Activated T-cell treated with anti-CD3 and anti-CD28 coated beads, Interleukin-2, amount 50 U/mL, for 72 hours (primary cell): ENCODE measurements around the gene TMSB4X. TPM values are rescaled to one million over a fixed set of nuclear protein-coding genes. Genes with fewer than 3 reads are reported as not detected.

Experiments
- ATAC-seq, 2 donors: fragments of 150-1000 bp; cut with Tn5 transposase; replicated peaks in 1 of 2; 2 replicates each; pipeline ENCODE4 v1.10.0; 2021; ENCODE audit warnings: moderate library complexity in 2 of 2, mild to moderate bottlenecking in 1 of 2
- DNase-seq, 2 donors: peaks; one replicate each; pipeline ENCODE4 v3.0.0; 2021 to 2022; ENCODE audit warnings: mixed read lengths in 1 of 2
- H3K27ac Mint-ChIP-seq: one replicate; pipeline ENCODE4 v1.8.0; 2022; ENCODE audit warnings: mild to moderate bottlenecking, moderate library complexity, mixed read lengths
- H3K27me3 Mint-ChIP-seq: one replicate; pipeline ENCODE4 v1.8.0; 2022; ENCODE audit warnings: low read depth, mixed read lengths
- H3K36me3 Mint-ChIP-seq, 2 donors: one replicate each; pipeline ENCODE4 v1.8.0; 2022; ENCODE audit warnings: mixed read lengths in 2 of 2, mild to moderate bottlenecking in 1 of 2; ENCODE audit not compliant: insufficient read depth in 2 of 2
- H3K4me1 Mint-ChIP-seq: one replicate; pipeline ENCODE4 v1.8.0; 2022; ENCODE audit warnings: low read depth, mixed read lengths
- H3K4me3 Mint-ChIP-seq, 2 donors: one replicate each; pipeline ENCODE4 v1.8.0; 2022; ENCODE audit warnings: mild to moderate bottlenecking in 2 of 2, mixed read lengths in 2 of 2, moderate library complexity in 2 of 2
- H3K9me3 Mint-ChIP-seq, 2 donors: one replicate each; pipeline ENCODE4 v1.8.0; 2022; ENCODE audit warnings: mixed read lengths in 2 of 2
- total RNA-seq, 2 donors: library from RNA; stranded (reverse); gene quantifications; one replicate each; pipeline ENCODE4 v1.2.3, GENCODE V29; 2022

The TMSB4X gene
- total RNA-seq, 2 donors from 2014 or later: 4,011 to 4,477 TPM

- Mint-ChIP-seq H3K4me3 (peak overlapping the region; percentile 44 to 81), H3K27ac (peak overlapping the region; percentile 84)
- ATAC-seq: peak; percentile 83 to 91
These were observed 9.9 kb downstream of the TMSB4X start for GRCh38 chrX:12984603-12985319.

GRCh38 chrX:12985331-12985730 lies 10.4 kb downstream of the TMSB4X start:
- peak; percentile 25 to 27 for ATAC-seq
- no peaks in the 10 kb centered on the region for H3K9me3 Mint-ChIP-seq
- H3K4me1 Mint-ChIP-seq: peaks cover 83% of the 10 kb centered on the region
- peaks cover 21% of the 10 kb centered on the region for H3K27me3 Mint-ChIP-seq
- no peak for DNase-seq
- peak overlapping the region; percentile 44 to 81 for H3K4me3 Mint-ChIP-seq
- H3K36me3 Mint-ChIP-seq: peaks cover 2 to 4% of the 10 kb centered on the region in 2 donors
- peak overlapping the region; percentile 84 for H3K27ac Mint-ChIP-seq

More at GRCh38 chrX:12984603-12985319, 9.9 kb downstream of the TMSB4X start:
- peak; percentile 63 to 68 for DNase-seq
- Mint-ChIP-seq H3K9me3 (no peaks in the 10 kb centered on the region), H3K27me3 (peaks cover 21% of the 10 kb centered on the region), H3K4me1 (peaks cover 84% of the 10 kb centered on the region), H3K36me3 (peaks cover 2 to 4% of the 10 kb centered on the region in 2 donors)

- Mint-ChIP-seq H3K36me3 (peaks cover 2 to 4% of the 10 kb centered on the region in 2 donors), H3K4me1 (peaks cover 86% of the 10 kb centered on the region), H3K27me3 (peaks cover 27% of the 10 kb centered on the region), H3K27ac (peak overlapping the region; percentile 88), H3K9me3 (no peaks in the 10 kb centered on the region), H3K4me3 (peak overlapping the region; percentile 11 to 77)
- DNase-seq (no peak), ATAC-seq (peak in 1 of 2 donors; percentile 8)
These were observed 11.4 kb downstream of the TMSB4X start for GRCh38 chrX:12986164-12986779.

GRCh38 chrX:12986886-12987285 lies 12.0 kb downstream of the TMSB4X start:
- DNase-seq (no peak), ATAC-seq (no peak)
- peaks cover 27% of the 10 kb centered on the region for H3K27me3 Mint-ChIP-seq
- H3K4me3 Mint-ChIP-seq: peak overlapping the region; percentile 11 to 77
- H3K27ac Mint-ChIP-seq: peak overlapping the region; percentile 88
- H3K9me3 Mint-ChIP-seq: no peaks in the 10 kb centered on the region
- peaks cover 85% of the 10 kb centered on the region for H3K4me1 Mint-ChIP-seq
- H3K36me3 Mint-ChIP-seq: peaks cover 2 to 4% of the 10 kb centered on the region in 2 donors

- peaks cover 27% of the 10 kb centered on the region for H3K27me3 Mint-ChIP-seq
- DNase-seq: no peak
- H3K27ac Mint-ChIP-seq: peak overlapping the region; percentile 40
- ATAC-seq: no peak
- no peaks in the 10 kb centered on the region for H3K9me3 Mint-ChIP-seq
- H3K4me1 Mint-ChIP-seq: peaks cover 85% of the 10 kb centered on the region
- peak overlapping the region; percentile 11 to 77 for H3K4me3 Mint-ChIP-seq
- H3K36me3 Mint-ChIP-seq: peaks cover 2 to 4% of the 10 kb centered on the region in 2 donors
These were observed 12.4 kb downstream of the TMSB4X start for GRCh38 chrX:12987340-12987739.

GRCh38 chrX:12987900-12988594 lies 13.1 kb downstream of the TMSB4X start:
- Mint-ChIP-seq H3K36me3 (peaks cover 2 to 4% of the 10 kb centered on the region in 2 donors), H3K27ac (no peak overlapping the region), H3K27me3 (peaks cover 26% of the 10 kb centered on the region), H3K4me1 (peaks cover 80% of the 10 kb centered on the region), H3K9me3 (no peaks in the 10 kb centered on the region), H3K4me3 (peak overlapping the region; percentile 11 to 25)
- ATAC-seq: no peak
- no peak for DNase-seq

- Mint-ChIP-seq H3K27me3 (peaks cover 20% of the 10 kb centered on the region), H3K9me3 (no peaks in the 10 kb centered on the region), H3K27ac (no peak overlapping the region), H3K36me3 (peaks cover 2 to 4% of the 10 kb centered on the region in 2 donors), H3K4me1 (peaks cover 75% of the 10 kb centered on the region), H3K4me3 (no peak overlapping the region)
- ATAC-seq: no peak
- DNase-seq: no peak
These were observed 13.9 kb downstream of the TMSB4X start for GRCh38 chrX:12988797-12989196.

GRCh38 chrX:12989461-12989860 lies 14.6 kb downstream of the TMSB4X start:
- H3K4me1 Mint-ChIP-seq: peaks cover 74% of the 10 kb centered on the region
- H3K27ac Mint-ChIP-seq: no peak overlapping the region
- DNase-seq (no peak), ATAC-seq (no peak)
- H3K4me3 Mint-ChIP-seq: no peak overlapping the region
- H3K27me3 Mint-ChIP-seq: peaks cover 25% of the 10 kb centered on the region
- no peaks in the 10 kb centered on the region for H3K9me3 Mint-ChIP-seq
- H3K36me3 Mint-ChIP-seq: peaks cover 2 to 4% of the 10 kb centered on the region in 2 donors

- ATAC-seq: no peak
- peaks cover 61% of the 10 kb centered on the region for H3K4me1 Mint-ChIP-seq
- peaks cover 20% of the 10 kb centered on the region for H3K27me3 Mint-ChIP-seq
- H3K4me3 Mint-ChIP-seq: peak overlapping the region in 1 of 2 donors; percentile 39
- DNase-seq: no peak
- no peak overlapping the region for H3K27ac Mint-ChIP-seq
- H3K36me3 Mint-ChIP-seq: no peaks in the 10 kb centered on the region
- H3K9me3 Mint-ChIP-seq: no peaks in the 10 kb centered on the region
These were observed 16.7 kb downstream of the TMSB4X start for GRCh38 chrX:12991575-12991974.

GRCh38 chrX:12992544-12993118 lies 17.7 kb downstream of the TMSB4X start:
- Mint-ChIP-seq H3K27me3 (peaks cover 14% of the 10 kb centered on the region), H3K4me1 (peaks cover 61% of the 10 kb centered on the region), H3K4me3 (no peak overlapping the region), H3K27ac (no peak overlapping the region), H3K36me3 (no peaks in the 10 kb centered on the region), H3K9me3 (no peaks in the 10 kb centered on the region)
- no peak for DNase-seq
- no peak for ATAC-seq

GRCh38 chrX:12993826-12994225 lies 18.9 kb downstream of the TMSB4X start:
- DNase-seq (no peak), ATAC-seq (no peak)
- peak overlapping the region; percentile 33 for H3K27ac Mint-ChIP-seq
- H3K27me3 Mint-ChIP-seq: peaks cover 14% of the 10 kb centered on the region
- no peaks in the 10 kb centered on the region for H3K36me3 Mint-ChIP-seq
- peaks cover 63% of the 10 kb centered on the region for H3K4me1 Mint-ChIP-seq
- no peak overlapping the region for H3K4me3 Mint-ChIP-seq
- no peaks in the 10 kb centered on the region for H3K9me3 Mint-ChIP-seq

GRCh38 chrX:12994321-12994720 lies 19.4 kb downstream of the TMSB4X start:
- ATAC-seq (no peak), DNase-seq (no peak)
- Mint-ChIP-seq H3K27ac (no peak overlapping the region), H3K27me3 (peaks cover 14% of the 10 kb centered on the region), H3K36me3 (no peaks in the 10 kb centered on the region), H3K9me3 (no peaks in the 10 kb centered on the region), H3K4me3 (no peak overlapping the region), H3K4me1 (peaks cover 68% of the 10 kb centered on the region)
